Heart left ventricle (tissue), 13 donors: ENCODE data around the gene NUDT4.

ENCODE experiments used
- POLR2A ChIP-seq, 2 donors: fragments of 450-650 bp; IDR thresholded peaks; one replicate each; pipeline ENCODE4 v1.6.1; 2017; ENCODE audit warnings: antibody characterized with exemption in 2 of 2, mild to moderate bottlenecking in 2 of 2, moderate library complexity in 2 of 2
- TF ChIP-seq, protein P1 (sequence below), 12 donors: fragments of 200-600 bp; sonication (generic) in 4 of 12; IDR thresholded peaks; one replicate each; pipeline versions ENCODE4 v1.5.0 to v1.8.0; 2018 to 2022; ENCODE audit warnings: antibody characterized with exemption in 12 of 12, mild to moderate bottlenecking in 5 of 12
- donor health status: ischemic (EF 13 %, LVEDD 7.1; RV severe dilation, severe dysfunction).
- donor health status: DM: no; HTN: yes; CAD: no.
- donor health status: DM: no; HTN: no; CAD: no.
- donor health status: ischemic (EF 25% LVEDD 6.9; RV normal size, moderate dysfunction).
- donor health status: ischemic (EF 25% LVEDD 5.7; RV mildly dilated, moderate dysfunction).
- donor health status: ischemic (EF 35%, LVEDD 5.7; RV mildly dilated, moderate dysfunction).
- donor health status: nonischemic (EF 11% LVEDD 7.7; RV severe dilation, severe dysfunction).
- donor health status: DM: yes; HTN: yes; CAD: no.
- donor health status: PGD.
- donor health status: ischemic (EF 29% LVEDD 5.4; RV normal size, mild dysfunction).
- donor health status: nonischemic (EF 23%, LVEDD 6.1; RV moderate dilation, normal function).

DNA sequence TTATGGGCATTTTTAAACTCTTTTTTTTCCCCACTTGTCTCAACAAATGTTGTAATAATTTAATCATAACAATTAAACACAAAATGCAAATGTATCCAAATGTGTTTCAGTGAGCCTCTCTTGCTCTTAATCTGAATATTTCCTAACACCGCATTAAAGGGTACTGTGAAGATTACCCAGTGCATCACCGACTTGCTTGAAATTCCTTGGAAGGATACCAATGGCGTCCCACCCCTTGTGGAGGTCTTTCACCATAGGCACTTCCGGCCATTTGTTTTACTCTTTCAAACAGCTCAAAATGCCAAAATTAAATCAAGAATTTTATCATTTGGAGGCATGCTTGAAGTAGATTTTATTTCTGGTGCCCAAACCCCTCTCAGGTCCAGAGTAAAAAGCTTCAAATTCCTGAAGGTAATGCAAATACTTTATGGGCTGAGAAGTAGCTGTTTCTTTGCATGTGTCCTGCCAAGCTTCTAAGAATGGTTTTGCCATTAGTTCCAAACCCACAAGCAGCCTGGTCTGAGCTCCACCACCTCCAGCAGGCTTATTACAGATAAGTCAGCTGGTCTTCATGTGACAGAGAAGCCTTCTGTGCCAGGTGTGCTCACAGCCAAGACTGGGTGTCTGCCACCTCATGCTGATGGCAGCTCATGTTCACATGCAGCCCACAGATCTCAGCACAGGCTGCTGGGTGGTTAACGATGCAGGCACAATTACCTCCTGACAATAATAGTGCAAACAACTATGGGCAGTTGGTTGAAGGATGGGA, 16.4 kb upstream of the NUDT4 start:
- TF ChIP-seq, protein P1, sequence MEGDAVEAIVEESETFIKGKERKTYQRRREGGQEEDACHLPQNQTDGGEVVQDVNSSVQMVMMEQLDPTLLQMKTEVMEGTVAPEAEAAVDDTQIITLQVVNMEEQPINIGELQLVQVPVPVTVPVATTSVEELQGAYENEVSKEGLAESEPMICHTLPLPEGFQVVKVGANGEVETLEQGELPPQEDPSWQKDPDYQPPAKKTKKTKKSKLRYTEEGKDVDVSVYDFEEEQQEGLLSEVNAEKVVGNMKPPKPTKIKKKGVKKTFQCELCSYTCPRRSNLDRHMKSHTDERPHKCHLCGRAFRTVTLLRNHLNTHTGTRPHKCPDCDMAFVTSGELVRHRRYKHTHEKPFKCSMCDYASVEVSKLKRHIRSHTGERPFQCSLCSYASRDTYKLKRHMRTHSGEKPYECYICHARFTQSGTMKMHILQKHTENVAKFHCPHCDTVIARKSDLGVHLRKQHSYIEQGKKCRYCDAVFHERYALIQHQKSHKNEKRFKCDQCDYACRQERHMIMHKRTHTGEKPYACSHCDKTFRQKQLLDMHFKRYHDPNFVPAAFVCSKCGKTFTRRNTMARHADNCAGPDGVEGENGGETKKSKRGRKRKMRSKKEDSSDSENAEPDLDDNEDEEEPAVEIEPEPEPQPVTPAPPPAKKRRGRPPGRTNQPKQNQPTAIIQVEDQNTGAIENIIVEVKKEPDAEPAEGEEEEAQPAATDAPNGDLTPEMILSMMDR (IDR thresholded peaks at IDR 0.05): no peak
- TF ChIP-seq POLR2A (IDR thresholded peaks at IDR 0.05): no peak
